Cardiac septum (tissue), 1 donor: ENCODE measurements around the gene PHC2. TPM values are rescaled to one million over a fixed set of nuclear protein-coding genes. Genes with fewer than 3 reads are reported as not detected.

Experiments used
- microRNA-seq: library from miRNA; unstranded; fragments of <30 nt; microRNA quantifications from one replicate; pipeline ENCODE4 v1.2.0, GENCODE V29; 2020
- total RNA-seq: library from RNA; stranded (reverse); fragmentation: NEBNext Ultra II Directional; extraction: Animal tissue kit (Norgen Biotek cat#: 25700); gene quantifications from one replicate; pipeline ENCODE4 v1.2.1, GENCODE V29; 2021
- donor health status: DM: no; HTN: no; CAD: no.

PHC2 gene
- total RNA-seq, 1 donor from 2014 or later = 101 TPM

Small RNA genes lying within 50 kb of the gene (microRNA-seq; reads per million reads assigned to microRNA genes)
- 52.9 reads per million, percentile 49 among the genes with 10 or more reads in this experiment for gene MIR3605

Other genes starting within 250 kb of the PHC2 start
- 3.5 TPM for gene TRIM62, start 249.1 kb downstream of the PHC2 start, total RNA-seq
- gene ZNF362, start 174.6 kb downstream of the PHC2 start, total RNA-seq = 30.3 TPM
- gene A3GALT2, start 110.0 kb downstream of the PHC2 start, total RNA-seq = not detected
- gene ZSCAN20, start 41.5 kb upstream of the PHC2 start, total RNA-seq = 8.3 TPM